ENCODE results near the gene MAML3. TPM values are rescaled to one million over a fixed set of nuclear protein-coding genes. Genes with fewer than 3 reads are reported as not detected.

The MAML3 gene
- total RNA-seq, 6 experiments from 2014 or later = 1.2 to 1.9 (median 1.6) TPM

DNA sequence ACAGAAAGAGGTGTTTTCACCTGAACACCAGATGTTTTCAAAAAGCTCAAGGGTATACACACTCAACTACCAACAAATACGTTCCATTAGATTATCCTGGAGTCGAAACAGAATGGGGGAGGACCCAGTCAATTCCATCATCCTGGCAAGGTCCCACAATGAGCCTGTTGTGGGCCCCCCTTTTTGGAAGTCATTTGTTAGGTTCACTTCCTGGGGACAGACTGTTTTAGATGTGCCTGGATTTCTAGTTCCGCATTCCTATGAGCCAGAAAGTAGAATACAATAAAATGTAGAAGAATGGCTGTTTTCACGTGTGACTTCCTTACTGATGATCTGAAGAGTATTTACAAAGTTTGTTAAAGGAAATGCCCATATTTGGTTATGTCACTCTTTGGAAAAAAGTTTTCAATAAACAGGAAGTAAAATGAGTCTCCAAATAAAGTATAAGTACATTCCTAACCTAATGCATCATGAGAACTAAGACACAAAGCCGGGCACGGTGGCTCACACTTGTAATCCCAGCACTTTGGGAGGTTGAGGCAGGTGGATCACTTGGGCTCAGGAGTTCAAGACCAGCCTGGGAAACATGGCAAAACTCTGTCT, 192.5 kb downstream of the MAML3 start:
- Mint-ChIP-seq H3K4me1 (ENCODE audit: low read depth) (no peaks in the 10 kb centered on the region), H3K36me3 (ENCODE audit: low read depth) (no peaks in the 10 kb centered on the region), H3K9me3 (no peaks in the 10 kb centered on the region), H3K27me3 (ENCODE audit: insufficient read depth) (peaks cover 8% of the 10 kb centered on the region), H3K4me3 (no peak overlapping the region), H3K27ac (no peak overlapping the region)
- no peak for DNase-seq
- TF ChIP-seq, protein P1, sequence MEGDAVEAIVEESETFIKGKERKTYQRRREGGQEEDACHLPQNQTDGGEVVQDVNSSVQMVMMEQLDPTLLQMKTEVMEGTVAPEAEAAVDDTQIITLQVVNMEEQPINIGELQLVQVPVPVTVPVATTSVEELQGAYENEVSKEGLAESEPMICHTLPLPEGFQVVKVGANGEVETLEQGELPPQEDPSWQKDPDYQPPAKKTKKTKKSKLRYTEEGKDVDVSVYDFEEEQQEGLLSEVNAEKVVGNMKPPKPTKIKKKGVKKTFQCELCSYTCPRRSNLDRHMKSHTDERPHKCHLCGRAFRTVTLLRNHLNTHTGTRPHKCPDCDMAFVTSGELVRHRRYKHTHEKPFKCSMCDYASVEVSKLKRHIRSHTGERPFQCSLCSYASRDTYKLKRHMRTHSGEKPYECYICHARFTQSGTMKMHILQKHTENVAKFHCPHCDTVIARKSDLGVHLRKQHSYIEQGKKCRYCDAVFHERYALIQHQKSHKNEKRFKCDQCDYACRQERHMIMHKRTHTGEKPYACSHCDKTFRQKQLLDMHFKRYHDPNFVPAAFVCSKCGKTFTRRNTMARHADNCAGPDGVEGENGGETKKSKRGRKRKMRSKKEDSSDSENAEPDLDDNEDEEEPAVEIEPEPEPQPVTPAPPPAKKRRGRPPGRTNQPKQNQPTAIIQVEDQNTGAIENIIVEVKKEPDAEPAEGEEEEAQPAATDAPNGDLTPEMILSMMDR (IDR thresholded peaks at IDR 0.05) = no peak

DNA sequence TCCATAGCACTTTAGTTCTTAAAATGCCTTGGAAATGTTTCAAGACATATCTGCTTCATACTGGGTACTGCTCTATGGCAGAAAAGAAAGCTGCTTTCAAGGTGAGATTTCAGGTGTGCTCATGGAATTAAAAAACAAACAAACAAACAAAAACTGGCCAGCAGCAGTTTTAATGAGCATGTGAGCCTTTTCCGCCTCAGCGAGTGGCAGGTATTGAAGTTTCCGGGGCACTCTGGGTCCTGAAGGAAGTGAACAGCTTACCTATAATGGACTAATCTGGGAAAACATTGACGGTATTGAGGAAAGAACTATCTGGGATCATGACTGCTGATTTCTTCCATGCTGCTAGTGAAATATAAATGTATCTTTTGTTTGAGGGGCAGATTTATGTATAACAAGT, 194.6 kb downstream of the MAML3 start:
- Mint-ChIP-seq H3K9me3 (no peaks in the 10 kb centered on the region), H3K27me3 (ENCODE audit: insufficient read depth) (peaks cover 11% of the 10 kb centered on the region), H3K27ac (no peak overlapping the region), H3K4me1 (ENCODE audit: low read depth) (no peaks in the 10 kb centered on the region), H3K36me3 (ENCODE audit: low read depth) (no peaks in the 10 kb centered on the region), H3K4me3 (no peak overlapping the region)
- no peak for DNase-seq
- TF ChIP-seq, protein P1 (IDR thresholded peaks at IDR 0.05) = no peak

DNA sequence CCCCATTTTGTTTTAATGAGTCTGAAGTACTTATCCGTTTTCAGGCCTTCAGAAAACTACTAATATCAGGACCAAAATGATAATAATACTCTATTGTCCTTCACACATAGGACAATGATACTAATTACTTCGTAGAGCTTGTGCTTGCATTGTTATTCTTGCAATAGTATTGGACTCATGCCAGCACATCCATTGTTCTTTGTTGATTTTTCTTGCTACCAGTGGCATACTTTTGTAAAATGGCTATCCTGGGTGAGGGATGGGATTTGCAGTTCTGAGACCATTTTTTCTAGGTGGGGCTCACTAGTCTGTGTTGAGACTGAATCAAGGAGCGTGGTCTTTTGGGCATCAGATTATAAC, 195.3 kb downstream of the MAML3 start:
- DNase-seq = no peak
- TF ChIP-seq, protein P1 (IDR thresholded peaks at IDR 0.05) = no peak
- no peaks in the 10 kb centered on the region for H3K4me1 Mint-ChIP-seq (ENCODE audit: low read depth)

DNA sequence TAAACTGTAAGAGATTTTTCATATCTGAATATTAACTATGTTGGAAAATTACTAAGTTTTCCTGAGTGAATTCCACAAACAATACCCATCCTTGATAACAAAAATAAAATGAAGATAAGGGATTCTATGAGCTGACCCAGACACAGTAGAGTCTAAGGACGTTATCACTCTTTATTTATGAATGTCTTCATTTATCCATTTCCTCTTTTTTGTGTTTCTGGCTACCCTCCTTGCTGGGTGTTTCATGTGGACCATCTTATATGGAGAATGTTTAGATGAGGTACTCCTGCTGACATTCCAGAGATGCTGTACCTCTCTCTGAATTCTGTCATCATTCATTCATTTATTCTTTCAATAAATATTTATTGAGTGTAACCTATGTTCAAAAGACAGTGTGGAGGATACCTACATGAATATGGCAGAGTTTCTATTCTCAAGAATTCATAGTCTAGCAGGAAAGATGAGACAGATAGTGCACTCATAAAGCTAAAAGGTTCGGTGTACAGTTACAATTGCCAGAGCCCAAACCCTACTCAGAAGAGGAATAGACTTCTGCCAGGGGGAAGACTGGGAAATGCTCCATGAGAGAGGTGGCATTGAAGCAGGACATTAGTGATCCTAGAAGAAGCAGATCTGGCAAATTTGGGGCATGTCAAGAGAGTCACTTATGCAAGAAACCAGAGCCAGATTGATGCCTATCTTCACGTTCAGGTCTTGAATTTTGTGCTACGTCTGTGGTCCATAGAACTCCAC, 195.8 kb downstream of the MAML3 start:
- no peaks in the 10 kb centered on the region for H3K36me3 Mint-ChIP-seq (ENCODE audit: low read depth)
- TF ChIP-seq, protein P1 (IDR thresholded peaks at IDR 0.05) = no peak
- no peaks in the 10 kb centered on the region for H3K4me1 Mint-ChIP-seq (ENCODE audit: low read depth)
- no peak overlapping the region for H3K27ac Mint-ChIP-seq
- peaks cover 13% of the 10 kb centered on the region for H3K27me3 Mint-ChIP-seq (ENCODE audit: insufficient read depth)
- DNase-seq = no peak
- H3K4me3 Mint-ChIP-seq = no peak overlapping the region
- H3K9me3 Mint-ChIP-seq = no peaks in the 10 kb centered on the region

More for the DNA sequence above, 195.3 kb downstream of the MAML3 start:
- Mint-ChIP-seq H3K9me3 (no peaks in the 10 kb centered on the region), H3K27ac (no peak overlapping the region), H3K27me3 (ENCODE audit: insufficient read depth) (peaks cover 11% of the 10 kb centered on the region), H3K4me3 (no peak overlapping the region), H3K36me3 (ENCODE audit: low read depth) (no peaks in the 10 kb centered on the region)

DNA sequence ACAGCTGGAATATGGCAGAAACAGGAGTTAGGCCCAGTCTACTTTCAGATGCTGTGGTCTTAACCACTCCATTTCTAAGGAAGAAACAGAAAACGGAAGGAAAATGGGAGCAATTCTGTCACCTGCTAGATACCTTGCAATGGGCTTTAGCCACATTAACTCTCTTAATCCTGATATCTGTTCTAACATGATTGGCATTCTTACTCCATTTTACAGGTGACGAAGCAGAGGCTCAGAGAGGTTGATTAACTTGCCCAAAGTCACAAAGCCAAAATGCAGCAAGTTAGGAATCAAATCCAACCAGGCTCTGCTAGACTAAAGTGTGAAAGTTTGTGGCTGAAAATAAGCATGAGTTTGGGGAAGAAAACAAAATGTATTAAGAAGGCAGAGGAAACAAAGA, 196.9 kb downstream of the MAML3 start:
- peaks cover 19% of the 10 kb centered on the region for H3K27me3 Mint-ChIP-seq (ENCODE audit: insufficient read depth)
- no peaks in the 10 kb centered on the region for H3K36me3 Mint-ChIP-seq (ENCODE audit: low read depth)
- no peaks in the 10 kb centered on the region for H3K9me3 Mint-ChIP-seq
- no peaks in the 10 kb centered on the region for H3K4me1 Mint-ChIP-seq (ENCODE audit: low read depth)
- no peak for DNase-seq
- H3K4me3 Mint-ChIP-seq = no peak overlapping the region
- TF ChIP-seq, protein P1 (IDR thresholded peaks at IDR 0.05) = no peak
- no peak overlapping the region for H3K27ac Mint-ChIP-seq

All from HFFc6 (cell line).